ENCODE results near the gene RPL4.

RPL4 gene

GRCh38 chr15:66524838-66525237, 20.2 kb upstream of the RPL4 start:
- Histone ChIP-seq H3K9ac (ENCODE audit: low read depth, low read length, poor library complexity) (no peak overlapping the region), H4K91ac (ENCODE audit: low read depth, low read length, poor library complexity) (no peak overlapping the region), H2BK5ac (ENCODE audit: low read length) (no peak overlapping the region), H2BK120ac (ENCODE audit: low read depth, low read length) (no peak overlapping the region), H4K8ac (ENCODE audit: low read depth, low read length) (no peak overlapping the region), H3K36me3 (replicated peaks in 1 of 2; ENCODE audit: control insufficient read depth in 2 of 2, insufficient read depth in 2 of 2, low read length in 2 of 2) (peaks cover 12 to 98% of the 10 kb centered on the region in 2 donors), H3K27me3 (ENCODE audit: control insufficient read depth in 3 of 3, insufficient read depth in 3 of 3, low read depth in 1 of 3, low read length in 3 of 3) (no peaks in the 10 kb centered on the region), H3K4me1 (ENCODE audit: control insufficient read depth in 2 of 2, insufficient read depth in 1 of 2, low read depth in 1 of 2, low read length in 2 of 2) (no peaks in the 10 kb centered on the region), H3K9me3 (replicated peaks in 1 of 2; ENCODE audit: control insufficient read depth in 2 of 2, insufficient read depth in 1 of 2, low read depth in 1 of 2, low read length in 2 of 2) (no peaks in the 10 kb centered on the region), H3K23ac (ENCODE audit: low read depth, low read length, poor library complexity) (no peak overlapping the region), H3K27ac (replicated peaks; ENCODE audit: low read length) (no peak overlapping the region), H3K4me2 (ENCODE audit: insufficient read depth, low read length, poor library complexity, severe bottlenecking) (no peak overlapping the region), H3K14ac (ENCODE audit: low read length) (no peak overlapping the region), H2BK15ac (ENCODE audit: low read length) (no peak overlapping the region), H2BK12ac (ENCODE audit: low read length) (no peak overlapping the region), H2AFZ (ENCODE audit: low read length) (no peak overlapping the region), H3K18ac (ENCODE audit: low read length) (no peak overlapping the region), H3K4ac (ENCODE audit: low read length) (no peak overlapping the region), H3K79me1 (ENCODE audit: low read depth, low read length) (no peaks in the 10 kb centered on the region), H2AK5ac (ENCODE audit: low read depth, low read length) (no peak overlapping the region), H3K4me3 (ENCODE audit: low read length in 2 of 2) (no peak overlapping the region)
- DNase-seq (ENCODE audit: low spot score): no peak
- no CpG with 5 or more reads among the region's 4 CpGs for WGBS, 2 donors (ENCODE audit: extremely low coverage in 2 of 2, insufficient read length in 2 of 2, insufficient replicate concordance in 1 of 2)

GRCh38 chr15:66523926-66524325, 19.3 kb upstream of the RPL4 start:
- Histone ChIP-seq H2BK120ac (ENCODE audit: low read depth, low read length) (no peak overlapping the region), H3K27me3 (ENCODE audit: control insufficient read depth in 3 of 3, insufficient read depth in 3 of 3, low read depth in 1 of 3, low read length in 3 of 3) (no peaks in the 10 kb centered on the region), H3K23ac (ENCODE audit: low read depth, low read length, poor library complexity) (no peak overlapping the region), H2BK12ac (ENCODE audit: low read length) (no peak overlapping the region), H4K8ac (ENCODE audit: low read depth, low read length) (no peak overlapping the region), H3K4me2 (ENCODE audit: insufficient read depth, low read length, poor library complexity, severe bottlenecking) (no peak overlapping the region), H3K9me3 (replicated peaks in 1 of 2; ENCODE audit: control insufficient read depth in 2 of 2, insufficient read depth in 1 of 2, low read depth in 1 of 2, low read length in 2 of 2) (no peaks in the 10 kb centered on the region), H3K4ac (ENCODE audit: low read length) (no peak overlapping the region), H3K27ac (replicated peaks; ENCODE audit: low read length) (no peak overlapping the region), H4K91ac (ENCODE audit: low read depth, low read length, poor library complexity) (no peak overlapping the region), H3K9ac (ENCODE audit: low read depth, low read length, poor library complexity) (no peak overlapping the region), H3K36me3 (replicated peaks in 1 of 2; ENCODE audit: control insufficient read depth in 2 of 2, insufficient read depth in 2 of 2, low read length in 2 of 2) (peaks cover 10 to 96% of the 10 kb centered on the region in 2 donors), H2AK5ac (ENCODE audit: low read depth, low read length) (no peak overlapping the region), H3K4me3 (ENCODE audit: low read length in 2 of 2) (no peak overlapping the region), H2BK15ac (ENCODE audit: low read length) (no peak overlapping the region), H3K18ac (ENCODE audit: low read length) (no peak overlapping the region), H2AFZ (ENCODE audit: low read length) (no peak overlapping the region), H2BK5ac (ENCODE audit: low read length) (no peak overlapping the region), H3K14ac (ENCODE audit: low read length) (no peak overlapping the region), H3K4me1 (ENCODE audit: control insufficient read depth in 2 of 2, insufficient read depth in 1 of 2, low read depth in 1 of 2, low read length in 2 of 2) (no peaks in the 10 kb centered on the region), H3K79me1 (ENCODE audit: low read depth, low read length) (no peaks in the 10 kb centered on the region)
- DNase-seq (ENCODE audit: low spot score): no peak
- no CpG with 5 or more reads among the region's 3 CpGs for WGBS, 2 donors (ENCODE audit: extremely low coverage in 2 of 2, insufficient read length in 2 of 2, insufficient replicate concordance in 1 of 2)

- Histone ChIP-seq H3K27me3 (ENCODE audit: control insufficient read depth in 3 of 3, insufficient read depth in 3 of 3, low read depth in 1 of 3, low read length in 3 of 3) (no peaks in the 10 kb centered on the region), H2BK12ac (ENCODE audit: low read length) (no peak overlapping the region), H2AFZ (ENCODE audit: low read length) (no peak overlapping the region), H4K91ac (ENCODE audit: low read depth, low read length, poor library complexity) (no peak overlapping the region), H2BK5ac (ENCODE audit: low read length) (no peak overlapping the region), H3K18ac (ENCODE audit: low read length) (no peak overlapping the region), H2BK120ac (ENCODE audit: low read depth, low read length) (no peak overlapping the region), H3K36me3 (replicated peaks in 1 of 2; ENCODE audit: control insufficient read depth in 2 of 2, insufficient read depth in 2 of 2, low read length in 2 of 2) (peaks cover 1 to 84% of the 10 kb centered on the region in 2 donors), H3K4me1 (ENCODE audit: control insufficient read depth in 2 of 2, insufficient read depth in 1 of 2, low read depth in 1 of 2, low read length in 2 of 2) (no peaks in the 10 kb centered on the region), H3K14ac (ENCODE audit: low read length) (no peak overlapping the region), H3K9me3 (replicated peaks in 1 of 2; ENCODE audit: control insufficient read depth in 2 of 2, insufficient read depth in 1 of 2, low read depth in 1 of 2, low read length in 2 of 2) (no peaks in the 10 kb centered on the region), H2BK15ac (ENCODE audit: low read length) (no peak overlapping the region), H3K4me3 (ENCODE audit: low read length in 2 of 2) (no peak overlapping the region), H3K79me1 (ENCODE audit: low read depth, low read length) (no peaks in the 10 kb centered on the region), H3K9ac (ENCODE audit: low read depth, low read length, poor library complexity) (no peak overlapping the region), H3K4me2 (ENCODE audit: insufficient read depth, low read length, poor library complexity, severe bottlenecking) (no peak overlapping the region), H4K8ac (ENCODE audit: low read depth, low read length) (no peak overlapping the region), H3K27ac (replicated peaks; ENCODE audit: low read length) (no peak overlapping the region), H3K23ac (ENCODE audit: low read depth, low read length, poor library complexity) (no peak overlapping the region), H3K4ac (ENCODE audit: low read length) (no peak overlapping the region), H2AK5ac (ENCODE audit: low read depth, low read length) (no peak overlapping the region)
- WGBS, 2 donors (ENCODE audit: extremely low coverage in 2 of 2, insufficient read length in 2 of 2, insufficient replicate concordance in 1 of 2): no CpG with 5 or more reads among the region's 2 CpGs
- DNase-seq (ENCODE audit: low spot score): no peak
These were observed 11.3 kb upstream of the RPL4 start for GRCh38 chr15:66515901-66516322.

- no peak overlapping the region for H3K4me3 ChIP-seq (ENCODE audit: low read length in 2 of 2)
- H3K27ac ChIP-seq (replicated peaks; ENCODE audit: low read length): no peak overlapping the region
- no peak overlapping the region for H3K18ac ChIP-seq (ENCODE audit: low read length)
- H3K27me3 ChIP-seq (ENCODE audit: control insufficient read depth in 3 of 3, insufficient read depth in 3 of 3, low read depth in 1 of 3, low read length in 3 of 3): no peaks in the 10 kb centered on the region
- no peak overlapping the region for H3K9ac ChIP-seq (ENCODE audit: low read depth, low read length, poor library complexity)
- H3K79me1 ChIP-seq (ENCODE audit: low read depth, low read length): no peaks in the 10 kb centered on the region
- no peak overlapping the region for H4K8ac ChIP-seq (ENCODE audit: low read depth, low read length)
- no peak overlapping the region for H2BK15ac ChIP-seq (ENCODE audit: low read length)
- H3K36me3 ChIP-seq (replicated peaks in 1 of 2; ENCODE audit: control insufficient read depth in 2 of 2, insufficient read depth in 2 of 2, low read length in 2 of 2): peaks cover 1 to 78% of the 10 kb centered on the region in 2 donors
- no peaks in the 10 kb centered on the region for H3K9me3 ChIP-seq (replicated peaks in 1 of 2; ENCODE audit: control insufficient read depth in 2 of 2, insufficient read depth in 1 of 2, low read depth in 1 of 2, low read length in 2 of 2)
- H3K4me1 ChIP-seq (ENCODE audit: control insufficient read depth in 2 of 2, insufficient read depth in 1 of 2, low read depth in 1 of 2, low read length in 2 of 2): no peaks in the 10 kb centered on the region
- no peak overlapping the region for H4K91ac ChIP-seq (ENCODE audit: low read depth, low read length, poor library complexity)
- H2AK5ac ChIP-seq (ENCODE audit: low read depth, low read length): no peak overlapping the region
- H2AFZ ChIP-seq (ENCODE audit: low read length): no peak overlapping the region
- no peak overlapping the region for H2BK12ac ChIP-seq (ENCODE audit: low read length)
- no peak overlapping the region for H2BK5ac ChIP-seq (ENCODE audit: low read length)
- H2BK120ac ChIP-seq (ENCODE audit: low read depth, low read length): no peak overlapping the region
- no peak overlapping the region for H3K14ac ChIP-seq (ENCODE audit: low read length)
- no peak overlapping the region for H3K4me2 ChIP-seq (ENCODE audit: insufficient read depth, low read length, poor library complexity, severe bottlenecking)
- no peak overlapping the region for H3K23ac ChIP-seq (ENCODE audit: low read depth, low read length, poor library complexity)
- WGBS, 2 donors (ENCODE audit: extremely low coverage in 2 of 2, insufficient read length in 2 of 2, insufficient replicate concordance in 1 of 2): no CpG with 5 or more reads among the region's 3 CpGs
- no peak for DNase-seq (ENCODE audit: low spot score)
- no peak overlapping the region for H3K4ac ChIP-seq (ENCODE audit: low read length)
These were observed 9.9 kb upstream of the RPL4 start for GRCh38 chr15:66514586-66514985.

Data from neuronal stem cell (in vitro differentiated cells).